ENCODE measurements around the gene EPHA8.

The EPHA8 gene

DNA sequence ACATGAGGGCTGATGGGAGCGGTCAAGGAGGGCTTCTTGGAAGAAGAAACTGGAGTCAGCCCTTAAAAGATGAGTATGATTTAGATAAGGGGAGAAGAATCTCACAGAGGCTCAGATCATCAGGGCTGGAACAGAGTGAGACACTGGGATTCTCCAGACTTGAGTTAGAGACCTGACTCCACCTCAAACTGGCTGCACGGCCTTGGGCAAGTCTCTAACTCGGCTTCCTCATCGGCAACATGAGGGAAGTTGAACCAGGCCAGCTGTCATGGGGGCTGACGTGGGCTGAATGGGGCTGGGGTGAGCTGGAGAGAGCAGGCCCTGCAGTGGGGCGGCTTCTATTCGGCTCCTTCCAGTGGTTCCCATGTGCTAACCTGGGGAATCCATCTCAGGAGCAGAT is 82.6 kb downstream of the EPHA8 start:
- DNase-seq (ENCODE audit: low spot score): no peak

DNA sequence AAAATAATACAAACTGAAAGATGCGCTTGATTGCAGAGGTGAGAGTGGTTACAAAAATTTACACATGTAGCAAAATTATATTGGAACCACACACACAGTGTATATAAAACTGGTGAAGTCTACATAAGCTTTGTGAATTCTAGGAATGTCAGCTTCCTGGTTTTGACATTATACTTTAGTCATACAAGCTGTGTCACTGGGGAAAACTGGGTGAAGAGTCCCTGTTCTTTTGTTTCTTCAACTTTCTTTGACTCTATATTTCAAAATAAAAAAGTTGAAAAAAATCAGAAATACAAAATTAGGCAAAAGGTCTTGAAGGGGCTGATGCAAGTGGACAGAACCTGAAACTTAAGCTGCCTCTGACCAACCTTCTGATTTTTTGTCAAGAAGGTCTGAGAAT is 83.1 kb downstream of the EPHA8 start:
- no peak for DNase-seq (ENCODE audit: low spot score)

DNA sequence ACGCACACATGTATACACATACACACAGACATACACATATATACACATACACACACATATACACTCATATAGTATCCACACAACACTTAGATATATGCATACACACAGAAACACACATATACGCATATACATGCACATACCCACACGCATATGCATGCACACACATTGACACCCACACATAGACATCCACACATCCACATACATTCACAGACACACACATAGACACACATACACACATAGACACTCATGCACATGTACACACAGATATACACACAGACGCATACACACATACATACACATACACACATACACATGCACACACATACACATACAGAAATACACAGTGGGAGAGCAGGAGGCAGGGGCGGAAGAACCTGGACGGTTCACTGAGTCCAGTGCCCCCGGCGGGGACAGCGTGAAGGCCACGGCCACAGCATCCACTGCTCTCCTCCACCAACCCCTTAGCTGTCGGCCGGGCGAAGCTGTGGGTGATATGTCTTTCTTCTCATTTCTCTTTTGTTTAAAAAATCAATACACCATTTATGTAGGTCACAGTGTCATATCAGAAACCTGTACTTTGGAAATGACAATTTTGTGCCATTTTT is 86.9 kb downstream of the EPHA8 start:
- DNase-seq (ENCODE audit: low spot score): no peak

DNA sequence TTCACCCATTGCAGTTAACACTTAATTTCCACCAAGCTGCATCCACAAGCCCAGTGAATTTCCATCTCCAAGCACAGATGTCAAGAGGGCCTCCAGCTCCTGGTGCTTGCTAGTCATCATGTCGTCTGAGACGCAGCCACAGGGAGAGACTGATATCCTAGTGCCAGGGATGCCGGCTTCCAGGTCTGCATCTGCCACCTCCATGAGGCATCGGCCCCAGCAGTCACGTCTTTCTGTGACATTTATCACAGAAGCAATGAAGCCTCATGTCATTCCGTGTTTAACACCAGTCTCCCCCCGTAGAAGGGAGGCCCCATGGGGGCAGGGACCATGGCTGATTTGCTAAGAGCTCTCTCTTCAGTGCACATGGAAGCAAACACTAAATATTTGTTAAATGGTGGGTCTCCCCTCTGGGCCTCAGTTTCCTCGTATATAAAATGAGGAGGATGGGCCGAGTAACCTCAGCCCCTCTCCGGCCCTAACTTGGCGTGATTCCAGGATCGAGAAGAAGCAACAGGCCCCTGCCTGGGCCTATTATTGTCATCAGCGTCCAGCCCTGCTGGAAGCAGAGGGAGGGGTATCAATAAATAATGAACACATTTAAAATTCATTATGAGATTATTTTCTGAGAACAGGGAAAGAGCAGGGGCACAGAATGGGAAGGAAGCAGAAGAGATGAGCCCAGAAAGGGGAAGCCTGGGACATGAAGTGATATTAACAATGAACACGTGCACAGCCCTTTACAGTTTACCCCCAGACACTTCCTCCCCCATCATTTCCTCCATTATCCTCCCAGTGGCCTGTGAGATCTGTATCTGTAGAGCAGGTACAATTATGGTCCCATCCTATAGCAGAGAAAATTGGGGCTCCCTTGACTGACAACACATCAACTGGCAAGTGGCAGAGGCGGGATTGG is 88.9 kb downstream of the EPHA8 start:
- DNase-seq (ENCODE audit: low spot score): no peak

DNA sequence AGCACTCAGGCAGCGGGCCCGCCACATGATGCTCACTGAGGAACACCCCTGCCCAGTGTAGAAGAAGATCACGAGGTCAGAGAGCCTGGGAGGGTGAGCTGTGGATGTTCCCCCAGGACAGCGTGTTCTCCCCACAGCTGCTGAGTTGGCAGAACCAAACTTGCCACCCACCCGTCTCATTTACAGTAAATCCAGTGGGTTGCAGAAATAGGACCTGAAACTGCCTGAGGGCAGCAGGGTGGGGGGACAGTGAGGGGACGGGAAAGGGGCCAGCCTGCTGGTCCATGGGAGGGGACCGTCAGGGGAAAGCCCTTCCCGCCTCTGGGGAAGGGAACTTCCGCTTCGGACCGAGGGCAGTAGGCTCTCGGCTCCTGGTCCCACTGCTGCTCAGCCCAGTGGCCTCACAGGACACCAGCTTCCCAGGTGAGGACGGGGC is 89.6 kb downstream of the EPHA8 start, which contains the start of gene C1QB:
TSS of gene C1QB (plus strand) at position 356 of the 436 bp plus-strand sequence. CDS start 6,227 bp downstream, outside the sequence.
- DNase-seq (ENCODE audit: low spot score): peak; percentile 80

All from pons (tissue), 1 donor.